GM18907 (cell line): ENCODE measurements around the gene WDR43.
"Not testable (repeated sequence)": the region's sequence is repeated elsewhere in the genome, so short reads cannot be mapped to it uniquely, and the experiment has no call there.

Experiments used
- ATAC-seq: cut with Tn5 transposase; IDR thresholded peaks from one replicate; pipeline ENCODE4 v1.9.1; 2021; ENCODE audit warnings: mild to moderate bottlenecking, moderate library complexity; ENCODE audit not compliant: unreplicated experiment

WDR43 gene

DNA sequence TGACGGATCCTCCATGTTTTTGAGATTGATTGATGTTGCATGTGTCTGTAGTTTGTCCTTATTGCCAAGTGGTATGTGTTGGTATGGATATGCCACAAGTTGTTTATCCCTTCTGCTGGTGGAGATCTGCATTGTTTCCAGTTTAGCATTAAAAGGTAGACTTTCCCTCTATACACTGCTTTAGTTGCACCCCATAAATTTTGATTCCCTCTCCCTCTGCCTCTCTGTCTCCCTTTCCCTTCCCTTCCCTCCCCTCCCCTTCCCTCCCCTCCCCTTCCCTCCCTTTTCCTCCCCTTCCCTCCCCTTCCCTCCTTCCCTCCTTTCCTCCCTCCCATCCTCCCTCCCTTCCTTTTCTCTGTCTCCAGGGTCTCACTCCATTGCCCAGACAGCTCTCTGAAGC is 68.0 kb downstream of the WDR43 start:
- ATAC-seq, result no peak

DNA sequence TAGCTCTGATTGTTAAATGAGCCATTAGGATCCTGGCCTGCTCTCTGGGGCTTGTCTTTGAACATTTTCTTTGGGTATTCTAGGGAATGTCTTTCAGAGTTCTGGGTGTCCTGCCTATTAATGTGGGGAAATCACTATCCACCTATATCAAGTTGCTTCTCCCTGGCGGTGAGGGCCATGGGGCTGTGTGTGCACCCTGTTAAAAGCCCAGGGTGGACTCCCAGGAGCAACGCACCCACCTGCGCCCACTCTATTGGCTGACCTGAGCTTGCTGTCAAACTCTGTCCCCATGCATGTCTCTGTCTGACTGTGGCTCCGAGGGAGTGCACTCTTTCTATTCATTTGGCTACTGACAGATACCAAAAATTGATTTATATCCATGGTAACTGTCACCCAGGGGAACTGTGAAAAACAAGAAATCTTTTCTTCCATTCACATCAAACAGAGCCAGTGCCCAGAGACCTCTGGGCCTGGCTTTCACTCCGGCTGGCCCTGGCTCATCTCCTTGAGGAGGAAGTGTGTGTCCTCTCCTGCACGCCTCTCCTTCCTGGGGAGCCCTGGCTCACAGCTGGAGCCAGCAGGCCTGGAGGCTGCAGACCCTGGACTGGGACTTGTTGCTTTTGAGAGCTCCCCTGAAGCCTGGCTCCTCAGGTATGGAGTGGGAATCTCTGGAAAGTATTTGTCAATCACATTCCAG is 76.1 kb downstream of the WDR43 start:
- no peak for ATAC-seq

DNA sequence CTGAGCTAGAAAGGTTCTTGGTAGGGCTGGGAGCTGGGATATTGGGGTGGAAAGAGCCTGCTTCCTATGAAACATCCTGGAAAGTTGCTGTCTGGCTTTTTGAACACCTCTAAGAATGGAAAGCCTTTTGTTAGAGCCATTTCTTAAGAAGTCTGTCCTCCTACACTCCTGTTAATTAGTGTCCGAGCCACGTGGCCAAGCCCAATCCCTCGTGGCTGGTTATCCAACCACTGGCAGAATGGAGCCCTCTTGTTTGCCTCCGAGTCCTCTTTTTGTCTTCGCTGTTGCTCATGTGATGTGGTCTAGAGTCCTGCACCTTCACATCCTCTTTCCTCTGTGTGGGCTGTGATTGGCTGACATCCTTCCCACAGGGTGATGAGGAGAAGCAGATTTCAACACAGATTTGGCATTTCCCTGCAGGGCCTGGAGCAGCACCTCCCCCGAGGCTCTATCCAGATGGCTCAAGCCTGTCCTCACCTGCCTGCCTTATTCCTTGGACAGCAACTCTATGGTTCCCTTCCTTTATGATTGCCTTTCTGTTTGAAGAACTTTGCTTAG is 78.4 kb downstream of the WDR43 start:
- ATAC-seq, result no peak

DNA sequence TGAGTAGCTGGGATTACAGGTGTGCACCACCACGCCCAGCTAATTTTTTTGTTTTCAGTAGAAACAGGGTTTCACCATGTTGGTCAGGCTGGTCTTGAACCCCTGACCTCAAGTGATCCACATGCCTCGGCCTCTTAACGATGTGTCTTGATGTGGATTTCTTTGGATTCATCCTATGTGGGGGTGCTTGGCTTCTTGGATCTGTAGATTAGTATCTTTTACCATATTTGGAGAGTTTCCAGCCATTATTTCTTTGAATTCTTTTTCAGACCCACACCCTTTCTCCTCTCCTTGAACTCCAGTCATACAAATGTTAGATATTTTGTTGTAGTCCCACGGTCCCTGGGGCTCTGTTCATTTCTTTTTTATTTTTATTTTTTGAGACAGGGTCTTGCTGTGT is 79.8 kb downstream of the WDR43 start:
- no peak for ATAC-seq

DNA sequence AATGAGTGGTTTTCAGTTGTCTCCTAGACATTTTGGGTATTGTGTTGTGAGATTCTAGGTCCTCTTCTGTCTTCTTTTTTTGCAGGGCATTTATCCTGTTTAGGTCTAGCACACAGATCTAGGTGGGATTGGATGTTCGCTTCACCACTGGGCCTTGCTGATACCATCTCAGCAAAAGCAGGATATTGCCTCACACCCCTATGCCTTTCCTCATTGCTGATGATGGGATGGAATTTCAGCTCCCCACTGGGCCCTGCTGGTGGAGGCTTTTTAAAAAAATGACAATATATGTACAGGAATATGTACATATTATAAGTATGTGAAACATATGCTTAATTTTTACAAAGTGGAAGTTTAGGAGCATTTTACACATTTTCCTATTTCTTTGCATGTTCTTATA is 81.2 kb downstream of the WDR43 start:
- ATAC-seq, result no peak

DNA sequence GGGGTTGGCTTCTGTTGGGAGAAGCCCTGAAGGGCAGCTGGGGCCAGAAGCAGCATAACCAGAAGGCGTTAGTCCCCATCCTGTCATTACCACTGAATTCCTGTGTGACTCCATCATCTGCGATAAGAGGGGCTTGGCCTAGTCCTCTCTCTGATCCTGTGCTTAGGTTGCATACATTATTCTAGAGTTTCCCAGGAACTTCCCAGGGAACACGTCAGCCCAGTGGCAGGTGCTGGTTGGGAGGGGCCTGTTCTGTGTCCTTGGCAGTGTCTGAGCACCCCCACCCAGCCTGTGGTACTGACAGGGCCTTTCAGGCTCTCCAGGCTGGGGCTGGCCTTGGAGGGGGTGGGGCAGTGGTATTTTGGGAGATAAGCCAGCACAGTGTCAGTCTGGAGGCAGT is 82.1 kb downstream of the WDR43 start:
- no peak for ATAC-seq

DNA sequence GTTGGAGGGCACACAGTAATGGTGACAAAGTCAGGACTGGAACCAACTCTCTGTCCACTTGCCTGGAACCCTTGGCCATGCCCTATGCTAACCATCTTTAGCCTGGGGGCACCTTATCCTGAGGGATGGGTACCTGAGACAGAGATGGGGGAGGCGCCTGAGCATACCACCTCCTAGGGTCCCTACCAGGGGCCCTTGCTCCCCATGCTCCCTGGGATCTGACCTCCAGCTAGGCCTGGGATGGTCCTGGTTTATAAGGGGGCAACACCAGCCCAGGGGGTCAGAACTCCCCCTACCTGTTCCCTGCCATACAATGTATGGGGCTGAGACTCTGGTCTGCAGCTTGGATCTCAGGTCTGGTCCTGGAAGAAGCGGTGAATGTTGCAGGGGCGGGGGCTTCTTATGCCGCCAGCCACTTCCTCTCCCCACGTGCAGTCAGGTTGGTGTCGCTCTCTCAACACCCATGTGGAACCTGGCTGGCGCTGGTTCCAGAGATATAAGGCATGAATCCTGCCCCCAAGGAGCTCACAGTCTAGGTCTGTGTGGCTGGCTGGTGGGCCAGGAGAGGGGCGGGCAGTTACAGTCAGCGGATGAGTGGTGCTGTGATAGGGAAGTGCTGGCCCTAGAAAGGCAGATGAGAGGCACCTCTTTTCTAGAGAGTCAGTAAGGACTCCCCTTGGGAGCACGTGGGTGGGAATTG is 82.9 kb downstream of the WDR43 start:
- no peak for ATAC-seq

DNA sequence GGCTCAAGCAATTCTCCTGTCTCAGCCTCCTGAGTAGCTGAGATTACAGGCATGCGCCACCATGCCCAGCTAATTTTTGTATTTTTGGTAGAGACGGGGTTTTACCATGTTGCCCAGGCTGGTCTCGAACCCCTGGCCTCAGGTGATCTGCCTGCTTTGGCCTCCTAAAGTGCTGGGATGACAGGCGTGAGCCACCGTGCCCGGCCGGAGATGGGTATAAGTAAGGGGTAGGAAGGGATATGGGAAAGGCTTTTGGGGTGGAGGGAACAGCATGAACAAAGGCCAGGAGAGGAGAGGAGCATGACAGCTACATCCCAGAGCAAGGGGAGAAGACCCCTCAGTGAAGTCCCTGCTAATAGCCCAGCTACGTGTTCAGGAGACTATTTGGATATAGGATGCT is 83.5 kb downstream of the WDR43 start:
- not testable (repeated sequence) for ATAC-seq

DNA sequence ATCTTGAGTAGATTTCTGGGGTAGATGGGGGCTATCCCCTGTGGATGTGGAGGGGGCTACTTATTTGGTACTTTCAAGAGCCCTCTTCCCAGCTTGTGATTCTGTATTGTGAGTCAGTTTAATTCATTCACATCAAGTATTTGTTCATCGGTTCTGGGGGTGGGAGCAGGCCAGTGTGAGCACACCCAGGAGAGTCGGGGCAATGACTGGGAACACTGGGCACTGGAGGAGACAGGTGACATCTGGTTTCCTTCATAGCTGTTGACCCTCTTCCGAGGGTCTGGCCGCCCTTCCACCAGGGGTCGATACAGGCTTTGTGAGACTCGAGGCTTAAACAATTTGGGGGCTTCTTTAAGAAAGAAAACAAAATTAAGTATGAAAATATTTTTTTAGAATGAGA is 84.1 kb downstream of the WDR43 start:
- ATAC-seq, result no peak

DNA sequence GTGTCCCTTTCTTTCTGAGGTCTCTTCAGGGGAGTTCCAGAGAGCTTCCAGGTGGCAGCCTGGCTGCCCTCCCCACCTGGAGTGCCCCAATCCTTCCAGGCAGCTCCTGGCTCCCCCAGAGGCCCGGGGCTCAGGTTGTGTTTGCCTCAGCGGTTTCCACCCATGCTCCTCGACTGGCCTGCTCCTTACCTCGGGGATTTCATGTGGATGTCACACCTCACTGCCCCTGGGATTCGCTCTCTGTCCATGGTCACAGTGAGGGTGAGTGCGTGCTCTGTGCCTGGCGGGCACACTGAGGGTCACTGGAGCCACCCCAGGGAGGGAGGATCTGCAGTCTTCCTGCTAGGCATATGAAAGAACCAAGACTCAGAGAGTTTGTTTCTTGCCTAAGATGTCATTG is 84.6 kb downstream of the WDR43 start:
- ATAC-seq, result no peak

DNA sequence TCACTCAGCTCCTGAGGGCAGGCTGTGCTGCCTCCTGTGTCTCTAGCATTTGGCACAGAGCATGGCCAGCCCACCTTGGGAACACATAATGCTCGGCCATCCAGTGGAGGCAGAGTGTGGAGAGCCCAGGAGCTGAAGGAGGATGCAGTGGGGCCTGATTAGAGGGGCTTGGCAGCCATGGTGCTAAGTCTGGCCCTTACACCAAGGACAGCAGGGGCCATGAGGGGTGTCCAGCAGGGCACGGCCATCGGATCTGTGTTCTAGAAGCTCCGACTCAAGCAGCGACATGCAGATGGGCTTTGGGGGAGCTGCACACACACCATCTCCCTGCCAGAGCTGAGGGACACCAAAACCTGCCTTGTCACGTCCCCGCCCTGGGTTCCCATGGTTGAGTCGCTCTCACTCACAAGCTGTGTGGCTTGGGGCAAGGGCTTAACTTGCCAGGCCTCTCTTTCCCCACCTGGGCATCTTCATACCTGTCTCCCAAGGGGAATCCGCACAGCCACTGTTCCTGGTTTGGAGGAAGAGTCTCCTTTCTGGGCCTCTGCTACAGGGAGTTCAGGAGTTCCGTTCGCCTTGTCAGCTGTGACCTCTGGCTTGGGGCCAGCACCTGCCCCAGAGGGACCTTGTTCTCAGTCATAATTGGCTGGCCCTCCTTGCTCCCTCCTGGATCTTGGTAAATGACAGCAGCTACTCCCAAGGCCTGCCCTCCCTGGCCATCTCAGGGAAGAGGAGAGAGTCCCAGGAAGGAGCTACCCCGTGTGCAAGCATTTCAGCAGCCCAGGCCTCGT is 85.3 kb downstream of the WDR43 start:
- ATAC-seq, result no peak

DNA sequence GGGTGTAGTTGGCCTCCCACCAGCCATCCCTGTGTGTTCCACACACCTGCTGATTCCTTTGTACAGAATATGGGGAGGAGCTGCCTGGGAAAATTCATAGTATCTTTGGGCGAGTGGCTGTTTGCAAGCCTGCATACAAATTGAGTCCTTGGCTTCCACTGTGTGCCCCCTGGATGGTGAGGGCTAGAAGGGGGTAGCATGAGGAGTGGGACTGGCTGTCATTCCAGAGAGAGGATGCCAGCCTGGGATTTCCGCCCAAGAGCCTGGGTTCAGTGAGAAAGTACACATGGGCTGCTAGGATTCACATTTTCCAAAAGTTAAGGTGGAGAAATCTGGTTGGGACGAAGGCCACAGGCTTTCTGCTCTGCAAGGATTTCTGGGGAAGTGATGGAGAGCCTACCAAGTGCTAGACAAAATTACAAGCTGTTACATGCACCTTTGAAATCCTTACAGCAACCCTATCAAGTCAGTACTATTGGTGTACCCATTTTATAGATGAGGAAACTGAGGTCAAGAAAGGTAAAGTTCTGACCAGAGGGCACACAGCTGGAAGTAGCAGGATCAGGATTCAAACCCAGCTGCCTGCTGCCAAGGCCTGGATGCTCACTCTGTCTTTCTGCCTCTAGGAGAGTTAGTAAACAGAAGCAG is 86.0 kb downstream of the WDR43 start:
- ATAC-seq, result no peak

DNA sequence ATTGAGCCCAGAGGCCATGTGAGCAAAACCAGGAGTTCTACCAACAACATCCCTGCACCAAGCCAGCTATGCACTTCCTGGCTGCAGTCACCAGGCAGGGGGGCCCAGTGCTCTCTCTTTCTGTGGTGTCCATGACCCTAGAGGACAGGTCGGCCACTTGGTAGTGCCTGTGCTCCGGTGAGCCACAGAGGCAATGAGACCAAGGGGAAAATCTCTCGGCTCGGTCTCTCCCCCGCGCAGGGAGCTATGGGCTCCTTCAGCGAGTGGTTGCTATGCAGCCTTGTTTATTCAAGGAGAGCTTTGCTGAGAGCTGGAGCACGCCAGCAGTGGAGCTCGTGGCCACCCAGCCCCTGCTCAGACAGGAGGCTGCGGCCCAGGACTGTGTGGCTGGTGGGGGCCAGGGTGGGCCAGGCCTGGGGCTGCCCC is 86.6 kb downstream of the WDR43 start, which contains the start of gene TOGARAM2:
Gene TOGARAM2 (plus strand): TSS at position 283 of the 426 bp plus-strand sequence. CDS start 13,537 bp downstream, outside the sequence.
- ATAC-seq, result no peak

DNA sequence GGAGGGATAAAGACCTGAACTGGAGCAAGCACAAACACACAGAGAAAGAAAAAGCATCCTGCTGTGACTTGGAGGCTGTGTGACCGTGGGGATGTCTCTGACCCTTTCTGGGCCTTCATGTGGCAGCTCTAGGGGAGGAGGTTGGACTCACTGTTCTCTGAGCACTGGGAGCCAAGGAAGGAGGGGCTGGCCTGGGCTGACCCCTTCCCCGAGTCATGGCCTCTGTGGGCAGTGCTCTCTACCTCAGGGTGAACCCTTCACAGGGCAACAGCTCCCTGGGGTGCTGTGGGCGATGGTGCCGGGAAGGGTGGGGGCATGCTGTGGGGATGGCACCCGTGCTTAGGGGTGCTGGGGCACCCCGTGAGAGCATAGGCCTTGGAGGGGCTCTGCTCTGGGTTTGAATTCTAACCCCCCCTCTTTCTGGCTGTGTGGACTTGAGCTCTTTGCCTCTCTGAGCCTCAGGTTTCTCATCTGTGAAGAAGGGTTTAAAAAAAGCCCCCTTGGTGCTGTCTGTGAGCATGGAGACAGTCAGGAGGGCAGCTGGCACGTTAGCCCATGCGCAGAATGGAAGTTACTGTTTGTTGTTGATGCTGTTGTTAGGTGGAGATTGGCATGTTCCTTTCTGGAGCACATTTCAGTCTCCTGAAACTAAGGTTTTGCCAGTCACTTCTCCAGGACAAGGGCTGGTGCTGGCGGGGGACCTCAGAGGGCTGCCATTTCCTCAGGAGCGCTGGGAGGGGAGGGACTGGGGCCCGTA is 87.3 kb downstream of the WDR43 start:
- ATAC-seq, result no peak

DNA sequence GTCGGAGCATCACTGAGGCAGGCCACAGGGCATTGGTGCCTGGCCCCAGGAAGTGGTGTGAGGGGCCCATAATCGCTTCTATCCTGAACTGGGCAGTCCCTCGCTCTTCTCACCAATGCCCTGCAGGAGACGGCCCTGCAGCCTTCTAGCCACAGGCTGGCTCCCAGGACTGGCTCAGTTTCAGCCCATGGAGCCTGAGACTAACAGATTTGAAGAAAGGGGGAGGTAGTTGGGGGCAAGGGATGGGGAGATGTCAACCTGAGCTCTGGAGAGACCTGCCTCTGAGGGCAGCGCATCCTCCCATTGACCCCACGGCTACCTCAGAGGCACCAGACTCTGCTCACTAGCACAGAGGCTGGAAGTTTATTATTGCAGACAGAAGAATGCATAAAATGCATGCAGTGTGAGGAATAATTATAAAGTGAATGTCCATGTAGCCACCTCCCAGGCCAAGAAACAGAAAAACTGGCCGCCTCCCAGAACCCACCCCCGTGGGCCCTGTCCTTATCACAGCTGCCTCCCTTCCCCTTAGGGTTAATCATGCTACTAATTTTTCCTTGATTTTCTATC is 88.0 kb downstream of the WDR43 start:
- ATAC-seq, result no peak

DNA sequence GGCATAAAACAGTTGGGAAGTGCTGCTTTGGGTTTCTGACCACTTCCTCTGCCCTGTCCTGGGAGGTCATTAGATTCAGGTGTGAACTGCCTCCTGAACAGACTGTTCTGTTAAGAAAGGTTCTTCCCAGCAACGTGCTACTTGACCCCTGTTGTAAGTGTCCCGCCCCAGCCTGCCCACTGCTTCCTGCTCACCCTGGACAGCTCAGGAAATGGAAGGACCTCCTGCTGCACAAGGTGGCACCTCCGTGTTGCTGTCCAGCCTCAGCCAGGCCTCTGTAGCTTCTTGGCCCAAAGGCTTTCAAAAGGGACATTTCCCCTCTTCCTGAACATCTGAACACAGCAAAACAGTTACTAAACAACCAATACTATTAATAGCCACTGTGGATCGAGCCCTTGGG is 92.0 kb downstream of the WDR43 start:
- ATAC-seq, result no peak

DNA sequence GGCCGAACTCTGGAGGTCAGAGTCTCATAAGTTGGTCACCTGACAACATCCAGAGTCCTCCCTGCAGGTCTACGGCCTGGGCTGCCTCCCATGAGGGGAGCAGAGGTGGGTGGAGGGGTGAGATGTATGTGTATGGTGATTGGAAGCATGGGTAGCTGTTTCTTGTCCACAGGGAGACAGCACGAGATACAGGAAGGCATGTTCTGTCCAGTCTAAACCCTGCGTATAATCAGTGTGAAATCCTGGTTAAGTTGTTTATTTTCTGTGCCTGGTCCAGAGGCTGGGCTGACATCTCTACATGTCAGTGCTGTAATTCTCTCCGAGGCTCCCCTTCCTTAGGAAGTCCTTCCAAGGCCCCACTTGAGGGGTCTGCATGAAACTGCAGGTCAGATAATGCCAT is 95.5 kb downstream of the WDR43 start:
- ATAC-seq, result no peak

DNA sequence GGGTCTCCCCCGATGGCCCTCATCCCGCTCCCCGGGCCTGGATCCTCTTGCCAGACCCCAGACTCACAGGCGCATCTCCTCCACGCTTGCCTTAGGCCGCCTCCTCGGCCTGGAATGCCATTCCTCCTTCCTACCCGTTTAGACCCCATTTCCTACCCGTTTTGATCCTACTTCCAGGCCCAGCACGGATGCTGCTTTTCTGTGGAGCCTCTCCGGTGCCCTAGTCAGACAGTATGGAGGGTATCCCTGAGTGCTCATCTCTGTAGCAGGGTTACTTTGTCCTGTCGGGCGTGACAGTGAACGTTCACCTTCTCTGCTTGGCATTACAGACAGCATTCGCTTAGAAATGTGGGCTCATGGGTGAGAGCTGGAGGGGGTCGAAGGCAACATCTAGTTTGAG is 96.0 kb downstream of the WDR43 start:
- no peak for ATAC-seq

DNA sequence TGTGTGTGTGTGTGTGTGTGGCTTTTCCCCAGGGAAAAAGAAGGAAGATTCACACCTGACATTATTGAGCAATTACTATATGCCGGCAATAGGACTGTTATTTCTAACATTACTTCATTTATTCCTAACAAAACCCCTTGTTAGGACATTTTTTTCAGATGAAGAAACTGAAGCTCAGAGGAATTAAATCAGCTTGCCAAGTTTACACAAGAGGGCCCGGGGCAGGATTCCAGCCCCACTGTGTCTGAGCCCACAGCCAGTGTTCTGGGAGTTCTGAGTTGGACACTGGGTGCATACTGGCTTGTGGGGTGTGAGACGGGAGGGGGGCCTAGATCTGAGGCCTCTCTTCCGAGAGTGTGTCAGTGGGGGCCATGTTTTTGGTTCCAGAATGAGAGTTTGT is 96.6 kb downstream of the WDR43 start:
- ATAC-seq, result no peak

DNA sequence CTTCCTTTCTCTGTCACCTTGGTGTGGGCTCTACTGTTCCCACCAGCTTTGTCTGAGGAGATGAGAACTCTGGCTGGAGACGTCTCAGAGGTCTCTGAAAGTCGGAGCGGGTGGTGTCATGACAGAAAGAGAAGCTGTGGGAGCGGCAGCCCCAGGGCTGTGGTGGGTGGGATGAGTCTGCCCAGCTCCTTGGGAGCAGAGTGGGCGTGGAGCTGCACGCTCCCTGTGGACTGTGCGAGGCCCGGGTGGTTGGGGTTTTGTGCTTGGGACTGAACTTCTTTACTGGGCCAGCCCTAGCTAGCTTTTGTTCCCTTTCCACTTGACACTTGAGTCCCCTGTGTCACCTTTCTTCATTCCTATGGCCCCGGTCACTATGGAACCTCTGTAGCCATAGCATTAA is 97.0 kb downstream of the WDR43 start:
- no peak for ATAC-seq
